Hepatocyte (in vitro differentiated cells): ENCODE measurements around the gene PSMA3. TPM values are rescaled to one million over a fixed set of nuclear protein-coding genes. Genes with fewer than 3 reads are reported as not detected.

ENCODE experiments used
- DNase-seq: peaks from one replicate; pipeline ENCODE4 v3.0.0-alpha.2; 2016; ENCODE audit warnings: low spot score
- H2AFZ ChIP-seq: fragments of 200-600 bp; sonication (generic); 2 replicates; pipeline ENCODE4 v1.6.0; 2016; ENCODE audit warnings: antibody characterized with exemption, mild to moderate bottlenecking
- H3K27ac ChIP-seq: fragments of 200-600 bp; sonication (generic); 2 replicates; pipeline ENCODE4 v1.5.1; 2016; ENCODE audit warnings: mild to moderate bottlenecking
- H3K27me3 ChIP-seq: fragments of 200-600 bp; sonication (generic); 2 replicates; pipeline ENCODE4 v1.6.1; 2016
- H3K36me3 ChIP-seq: fragments of 200-600 bp; sonication (generic); replicated peaks from 2 replicates; pipeline ENCODE4 v1.5.1; 2016; ENCODE audit warnings: low read depth; ENCODE audit not compliant: insufficient read depth
- H3K4me1 ChIP-seq: fragments of 200-600 bp; sonication (generic); 2 replicates; pipeline ENCODE4 v1.5.1; 2016; ENCODE audit warnings: mild to moderate bottlenecking, moderate library complexity; ENCODE audit not compliant: insufficient read depth
- H3K4me2 ChIP-seq: fragments of 200-600 bp; sonication (generic); 2 replicates; pipeline ENCODE4 v1.6.0; 2016
- H3K4me3 ChIP-seq: fragments of 200-600 bp; sonication (generic); 2 replicates; pipeline ENCODE4 v1.5.1; 2016; ENCODE audit warnings: mild to moderate bottlenecking
- H3K79me2 ChIP-seq: fragments of 200-600 bp; sonication (generic); 2 replicates; pipeline ENCODE4 v1.6.0; 2017; ENCODE audit warnings: mild to moderate bottlenecking
- H3K9me2 ChIP-seq: fragments of 200-600 bp; sonication (generic); replicated peaks from 2 replicates; pipeline ENCODE4 v1.6.0; 2017; ENCODE audit warnings: mild to moderate bottlenecking; ENCODE audit not compliant: insufficient read depth
- H3K9me3 ChIP-seq: fragments of 200-600 bp; sonication (generic); 2 replicates; pipeline ENCODE4 v1.5.1; 2016; ENCODE audit warnings: low read depth, mild to moderate bottlenecking
- H4K20me1 ChIP-seq: fragments of 200-600 bp; sonication (generic); 2 replicates; pipeline ENCODE4 v1.6.0; 2016; ENCODE audit warnings: mild to moderate bottlenecking; ENCODE audit not compliant: insufficient read depth, poor library complexity, severe bottlenecking
- EZH2 ChIP-seq: fragments of 200-600 bp; sonication (generic); IDR thresholded peaks from 2 replicates; pipeline ENCODE4 v1.6.1; 2016; ENCODE audit warnings: antibody characterized with exemption, mild to moderate bottlenecking, borderline replicate concordance
- EZH2phosphoT487 ChIP-seq: fragments of 200-600 bp; sonication (generic); IDR thresholded peaks from one replicate; pipeline ENCODE4 v1.6.1; 2018; ENCODE audit warnings: antibody characterized with exemption, mild to moderate bottlenecking, low read depth, moderate library complexity; ENCODE audit not compliant: unreplicated experiment, severe bottlenecking
- WGBS: methylation state at CpG from one replicate; pipeline ENCODE4 v1.1.6; 2016; ENCODE audit warnings: low lambda C conversion rate; ENCODE audit errors: missing lambda C conversion rate; 5-methylcytosine and 5-hydroxymethylcytosine counted together
- polyA plus RNA-seq: library from polyadenylated mRNA; unstranded; fragments of >200 nt; fragmentation: Nextera tagmentation; extraction: Ambion mirVana; gene quantifications from 2 replicates; pipeline ENCODE4 v1.2.1, GENCODE V29; 2016
- small RNA-seq: library from RNA; depleted of rRNA; stranded (forward); fragments of <200 nt; gene quantifications from one replicate; pipeline ENCODE3, GENCODE V24; 2014
- total RNA-seq: library from RNA; depleted of rRNA; stranded (reverse); fragments of >200 nt; gene quantifications from 2 replicates; pipeline ENCODE4 v1.2.3, GENCODE V29; 2014
- TF ChIP-seq, protein P1 (sequence below): fragments of 200-600 bp; sonication (generic); IDR thresholded peaks from 2 replicates; pipeline ENCODE4 v1.5.1; 2016; ENCODE audit warnings: antibody characterized with exemption, mild to moderate bottlenecking; ENCODE audit not compliant: poor library complexity

The PSMA3 gene
- total and polyA plus RNA-seq, 2 experiments from 2014 or later, result 152 to 186 TPM

GRCh38 chr14:58313699-58314098, 69.1 kb downstream of the PSMA3 start:
- no peak overlapping the region for H3K4me2 ChIP-seq
- 100% methylated on average over 1 of the region's 1 CpG for WGBS
- no peaks in the 10 kb centered on the region for H3K27me3 ChIP-seq
- H4K20me1 ChIP-seq, result no peaks in the 10 kb centered on the region
- TF ChIP-seq EZH2 (no peak), EZH2phosphoT487 (no peak)
- TF ChIP-seq, protein P1, sequence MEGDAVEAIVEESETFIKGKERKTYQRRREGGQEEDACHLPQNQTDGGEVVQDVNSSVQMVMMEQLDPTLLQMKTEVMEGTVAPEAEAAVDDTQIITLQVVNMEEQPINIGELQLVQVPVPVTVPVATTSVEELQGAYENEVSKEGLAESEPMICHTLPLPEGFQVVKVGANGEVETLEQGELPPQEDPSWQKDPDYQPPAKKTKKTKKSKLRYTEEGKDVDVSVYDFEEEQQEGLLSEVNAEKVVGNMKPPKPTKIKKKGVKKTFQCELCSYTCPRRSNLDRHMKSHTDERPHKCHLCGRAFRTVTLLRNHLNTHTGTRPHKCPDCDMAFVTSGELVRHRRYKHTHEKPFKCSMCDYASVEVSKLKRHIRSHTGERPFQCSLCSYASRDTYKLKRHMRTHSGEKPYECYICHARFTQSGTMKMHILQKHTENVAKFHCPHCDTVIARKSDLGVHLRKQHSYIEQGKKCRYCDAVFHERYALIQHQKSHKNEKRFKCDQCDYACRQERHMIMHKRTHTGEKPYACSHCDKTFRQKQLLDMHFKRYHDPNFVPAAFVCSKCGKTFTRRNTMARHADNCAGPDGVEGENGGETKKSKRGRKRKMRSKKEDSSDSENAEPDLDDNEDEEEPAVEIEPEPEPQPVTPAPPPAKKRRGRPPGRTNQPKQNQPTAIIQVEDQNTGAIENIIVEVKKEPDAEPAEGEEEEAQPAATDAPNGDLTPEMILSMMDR, result no peak
- H3K9me2 ChIP-seq, result no peaks in the 10 kb centered on the region
- no peak for DNase-seq
- no peak overlapping the region for H3K4me3 ChIP-seq
- H3K4me1 ChIP-seq, result no peaks in the 10 kb centered on the region
- peaks cover 5% of the 10 kb centered on the region for H3K79me2 ChIP-seq
- no peak overlapping the region for H2AFZ ChIP-seq
- no peak overlapping the region for H3K27ac ChIP-seq
- H3K9me3 ChIP-seq, result no peaks in the 10 kb centered on the region
- H3K36me3 ChIP-seq, result no peaks in the 10 kb centered on the region

GRCh38 chr14:58315606-58316005, 71.0 kb downstream of the PSMA3 start:
- no peak overlapping the region for H3K27ac ChIP-seq
- H3K36me3 ChIP-seq, result no peaks in the 10 kb centered on the region
- no peaks in the 10 kb centered on the region for H4K20me1 ChIP-seq
- H3K79me2 ChIP-seq, result peaks cover 3% of the 10 kb centered on the region
- no peak overlapping the region for H2AFZ ChIP-seq
- no peak for DNase-seq
- H3K27me3 ChIP-seq, result no peaks in the 10 kb centered on the region
- H3K9me3 ChIP-seq, result no peaks in the 10 kb centered on the region
- no peak for TF ChIP-seq EZH2phosphoT487
- TF ChIP-seq, protein P1, result no peak
- TF ChIP-seq EZH2, result no peak
- H3K4me3 ChIP-seq, result no peak overlapping the region
- H3K4me1 ChIP-seq, result no peaks in the 10 kb centered on the region
- WGBS, result 89% methylated on average over 1 of the region's 1 CpG
- no peaks in the 10 kb centered on the region for H3K9me2 ChIP-seq
- no peak overlapping the region for H3K4me2 ChIP-seq

Small RNAs within 50 kb of the gene (small RNA-seq; reads per million reads assigned to genes)
- gene RNU6-341P, result not detected

Other genes with a start within 250 kb of the PSMA3 start
- gene ARMH4, start 92.6 kb upstream of the PSMA3 start, total RNA-seq, result 6.6 and 9.2 TPM in 2 replicates
- 8.1 and 11.3 TPM in 2 replicates for gene ARMH4, start 92.6 kb upstream of the PSMA3 start, polyA plus RNA-seq
- 106 and 120 TPM in 2 replicates for gene ACTR10, start 44.7 kb upstream of the PSMA3 start, total RNA-seq
- 112 and 118 TPM in 2 replicates for gene ACTR10, start 44.7 kb upstream of the PSMA3 start, polyA plus RNA-seq
- gene ARID4A, start 53.7 kb downstream of the PSMA3 start, total RNA-seq, result 15.0 and 15.9 TPM in 2 replicates
- gene ARID4A, start 53.7 kb downstream of the PSMA3 start, polyA plus RNA-seq, result 17.2 and 24.8 TPM in 2 replicates
- gene TOMM20L, start 151.1 kb downstream of the PSMA3 start, total RNA-seq, result not detected in 2 replicates
- 0.33 TPM in 1 of 2 replicates, not detected in the other for gene TOMM20L, start 151.1 kb downstream of the PSMA3 start, polyA plus RNA-seq
- 65.5 and 70.9 TPM in 2 replicates for gene TIMM9, start 182.7 kb downstream of the PSMA3 start, total RNA-seq
- 44.8 and 63.6 TPM in 2 replicates for gene TIMM9, start 182.7 kb downstream of the PSMA3 start, polyA plus RNA-seq
- gene KIAA0586, start 182.9 kb downstream of the PSMA3 start, total RNA-seq, result 14.0 and 21.4 TPM in 2 replicates
- 6.1 and 7.3 TPM in 2 replicates for gene KIAA0586, start 182.9 kb downstream of the PSMA3 start, polyA plus RNA-seq